Ovary (tissue), 9 donors: ENCODE results near the gene UQCR11. TPM values are rescaled to one million over a fixed set of nuclear protein-coding genes. Genes with fewer than 3 reads are reported as not detected.

Source experiments
- DNase-seq, 5 donors: peaks; one replicate each; pipeline ENCODE4 v3.0.0-alpha.2; 2019 to 2020
- H3K27ac ChIP-seq, 2 donors: fragments of 200-600 bp; one replicate each; pipeline versions ENCODE4 v1.5.1 to v1.8.0; 2019 to 2022
- H3K27me3 ChIP-seq: fragments of 200-600 bp; one replicate; pipeline ENCODE4 v1.8.0; 2022
- H3K36me3 ChIP-seq: fragments of 200-600 bp; sonication (generic); one replicate; pipeline ENCODE4 v1.5.1; 2019
- H3K4me1 ChIP-seq: one replicate; pipeline ENCODE4 v1.8.1; 2013; ENCODE audit warnings: mild to moderate bottlenecking, moderate library complexity; ENCODE audit not compliant: insufficient read depth
- H3K4me3 ChIP-seq: fragments of 200-600 bp; sonication (generic); one replicate; pipeline ENCODE4 v1.5.1; 2017
- H3K9me3 ChIP-seq, 2 donors: fragments of 200-600 bp in 1 of 2; sonication (generic) in 1 of 2; one replicate each; pipeline versions ENCODE4 v1.5.1 to v1.8.1; 2013 to 2019; ENCODE audit warnings: mild to moderate bottlenecking in 1 of 2, moderate library complexity in 1 of 2
- EP300 ChIP-seq: sonication (generic); formaldehyde crosslinking; IDR thresholded peaks from one replicate; pipeline ENCODE4 v1.6.1; 2017; ENCODE audit warnings: antibody characterized with exemption
- POLR2A ChIP-seq: fragments of 450-650 bp; IDR thresholded peaks from one replicate; pipeline ENCODE4 v1.6.1; 2017; ENCODE audit warnings: antibody characterized with exemption, mild to moderate bottlenecking, moderate library complexity
- WGBS, 3 donors: extraction: QIAGEN DNeasy Blood & Tissue Kit in 1 of 3; methylation state at CpG; one replicate each; pipeline versions ENCODE4 v1.1.5 to v1.1.7; 2013 to 2017; 5-methylcytosine and 5-hydroxymethylcytosine counted together
- intact Hi-C, 4 donors: fragments of 100-400 bp; cut with DNase I; formaldehyde crosslinking; loops; one replicate each; pipeline versions ENCODE4 v1.11.0 to v1.15.1; 2022 to 2023
- polyA plus RNA-seq, 2 donors: library from polyadenylated mRNA; stranded (reverse); fragments of 200-250 nt in 1 of 2; fragments of 350-450 nt in 1 of 2; fragmentation: Illumina TruSeq in 1 of 2; extraction: RNeasy Lipid Tissue Mini Kit (QIAGEN cat#74804) in 1 of 2; gene quantifications; one replicate each; pipeline ENCODE4 v1.2.3, GENCODE V29; 2013 to 2014
- total RNA-seq, 7 donors: library from RNA; depleted of rRNA in 2 of 7; stranded (reverse); fragments of >200 nt in 2 of 7; fragmentation: NEBNext Ultra II Directional in 3 of 7; extraction: Animal tissue kit (Norgen Biotek cat#: 25700) in 3 of 7; gene quantifications; one replicate each; pipeline versions ENCODE4 v1.1.0 to v1.2.4, GENCODE V29; 2016 to 2023
- TF ChIP-seq, protein P1 (sequence below), 3 donors: fragments of 450-650 bp in 2 of 3; fragments of 200-600 bp in 1 of 3; IDR thresholded peaks; one replicate each; pipeline versions ENCODE4 v1.5.1 to v1.8.0; 2016 to 2022; ENCODE audit warnings: antibody characterized with exemption in 3 of 3, mild to moderate bottlenecking in 1 of 3
- donor health status: DM: no; HTN: no; CAD: no; lungs with moderate emphysema.
- donor health status: DM: no; HTN: no; CAD: no.
- donor health status: Bipolar disorder and iron deficiency.
- donor health status: DM: yes; HTN: yes; CAD: no.
- donor health status: DM: no; HTN: no; CAD: no.
- donor health status: DM: yes; HTN: yes; CAD: no.

UQCR11 gene
- total and polyA plus RNA-seq, 9 donors = 39.5 to 132 (median 92.9) TPM

DNA sequence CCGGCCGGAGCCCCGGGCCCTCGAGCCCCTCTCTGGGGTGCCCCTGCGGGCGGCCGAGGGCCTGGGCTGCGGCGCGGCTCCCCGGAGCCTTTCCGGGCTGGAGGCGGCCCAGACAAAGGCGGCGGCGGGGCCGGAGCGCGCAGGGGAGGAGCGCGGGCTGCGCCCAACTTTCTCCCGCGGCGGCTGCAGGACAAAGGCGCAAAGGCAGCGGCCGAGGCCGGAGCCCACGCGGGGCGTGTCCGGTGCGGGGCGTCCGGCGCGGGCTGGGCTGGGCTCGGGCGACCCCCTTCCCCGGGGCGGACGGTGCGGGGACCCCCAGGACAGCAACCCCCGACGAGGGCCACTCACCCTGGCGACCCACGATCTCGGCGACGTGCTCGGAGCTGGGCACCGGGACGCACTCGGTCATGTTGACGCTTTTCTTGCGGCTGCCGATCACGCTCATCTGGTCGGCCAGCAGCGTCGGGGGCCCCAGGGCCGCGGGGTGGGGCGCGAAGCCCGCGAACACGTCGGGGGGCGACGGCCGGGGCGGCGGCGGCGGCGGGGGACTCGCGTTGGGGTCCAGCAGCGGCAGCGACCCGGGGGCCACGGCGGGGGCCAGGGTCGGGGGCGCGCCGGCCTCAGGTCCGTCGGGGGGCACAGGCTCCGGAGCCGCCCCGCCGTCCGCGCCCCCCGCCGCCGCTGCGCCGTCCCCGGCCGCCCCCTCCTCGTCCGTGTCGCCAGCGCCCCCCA is 38.0 kb downstream of the UQCR11 start:
- TF ChIP-seq POLR2A (no peak), EP300 (no peak)
- TF ChIP-seq, protein P1, sequence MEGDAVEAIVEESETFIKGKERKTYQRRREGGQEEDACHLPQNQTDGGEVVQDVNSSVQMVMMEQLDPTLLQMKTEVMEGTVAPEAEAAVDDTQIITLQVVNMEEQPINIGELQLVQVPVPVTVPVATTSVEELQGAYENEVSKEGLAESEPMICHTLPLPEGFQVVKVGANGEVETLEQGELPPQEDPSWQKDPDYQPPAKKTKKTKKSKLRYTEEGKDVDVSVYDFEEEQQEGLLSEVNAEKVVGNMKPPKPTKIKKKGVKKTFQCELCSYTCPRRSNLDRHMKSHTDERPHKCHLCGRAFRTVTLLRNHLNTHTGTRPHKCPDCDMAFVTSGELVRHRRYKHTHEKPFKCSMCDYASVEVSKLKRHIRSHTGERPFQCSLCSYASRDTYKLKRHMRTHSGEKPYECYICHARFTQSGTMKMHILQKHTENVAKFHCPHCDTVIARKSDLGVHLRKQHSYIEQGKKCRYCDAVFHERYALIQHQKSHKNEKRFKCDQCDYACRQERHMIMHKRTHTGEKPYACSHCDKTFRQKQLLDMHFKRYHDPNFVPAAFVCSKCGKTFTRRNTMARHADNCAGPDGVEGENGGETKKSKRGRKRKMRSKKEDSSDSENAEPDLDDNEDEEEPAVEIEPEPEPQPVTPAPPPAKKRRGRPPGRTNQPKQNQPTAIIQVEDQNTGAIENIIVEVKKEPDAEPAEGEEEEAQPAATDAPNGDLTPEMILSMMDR (IDR thresholded peaks at IDR 0.05) = no peak
- H3K27me3 ChIP-seq = no peaks in the 10 kb centered on the region
- 0 to 1% (median 1%) methylated on average over 50 to 108 of the region's 108 CpGs for whole genome bisulfite sequencing, 3 donors
- H3K4me3 ChIP-seq = peak overlapping the region; percentile 72
- no peaks in the 10 kb centered on the region for H3K36me3 ChIP-seq
- H3K27ac ChIP-seq = peak overlapping the region; percentile 87 to 90
- DNase-seq = peak in 2 of 5 donors; percentile 49 to 79
- intact Hi-C loops = no loop called here
- H3K4me1 ChIP-seq = peaks cover 6% of the 10 kb centered on the region
- H3K9me3 ChIP-seq = no peaks in the 10 kb centered on the region

- WGBS, 3 donors = 2 to 7% (median 3%) methylated on average over 28 to 42 of the region's 42 CpGs
- no peaks in the 10 kb centered on the region for H3K36me3 ChIP-seq
- intact Hi-C loops = no loop called here
These were observed 38.7 kb downstream of the UQCR11 start for GRCh38 chr19:1566392-1567115.

GRCh38 chr19:1563251-1563650 is 42.0 kb downstream of the UQCR11 start:
- Histone ChIP-seq H3K36me3 (no peaks in the 10 kb centered on the region), H3K9me3 (no peaks in the 10 kb centered on the region), H3K4me1 (peaks cover 6% of the 10 kb centered on the region), H3K27me3 (no peaks in the 10 kb centered on the region), H3K4me3 (no peak overlapping the region), H3K27ac (no peak overlapping the region)
- 81 to 87% (median 84%) methylated on average over 6 of the region's 6 CpGs for WGBS, 3 donors
- intact Hi-C loops = no loop called here
- TF ChIP-seq, protein P1 (IDR thresholded peaks at IDR 0.05) = no peak
- TF ChIP-seq EP300 (no peak), POLR2A (no peak)
- no peak for DNase-seq

More at GRCh38 chr19:1566392-1567115, 38.7 kb downstream of the UQCR11 start:
- Histone ChIP-seq H3K4me1 (peaks cover 6% of the 10 kb centered on the region), H3K9me3 (no peaks in the 10 kb centered on the region), H3K27me3 (no peaks in the 10 kb centered on the region), H3K4me3 (peak overlapping the region; percentile 72), H3K27ac (peak overlapping the region; percentile 87 to 90)
- TF ChIP-seq, protein P1 (IDR thresholded peaks at IDR 0.05) = no peak
- peak; percentile 52 for TF ChIP-seq POLR2A
- no peak for TF ChIP-seq EP300
- peak; percentile 77 to 85 (median 79) for DNase-seq

DNA sequence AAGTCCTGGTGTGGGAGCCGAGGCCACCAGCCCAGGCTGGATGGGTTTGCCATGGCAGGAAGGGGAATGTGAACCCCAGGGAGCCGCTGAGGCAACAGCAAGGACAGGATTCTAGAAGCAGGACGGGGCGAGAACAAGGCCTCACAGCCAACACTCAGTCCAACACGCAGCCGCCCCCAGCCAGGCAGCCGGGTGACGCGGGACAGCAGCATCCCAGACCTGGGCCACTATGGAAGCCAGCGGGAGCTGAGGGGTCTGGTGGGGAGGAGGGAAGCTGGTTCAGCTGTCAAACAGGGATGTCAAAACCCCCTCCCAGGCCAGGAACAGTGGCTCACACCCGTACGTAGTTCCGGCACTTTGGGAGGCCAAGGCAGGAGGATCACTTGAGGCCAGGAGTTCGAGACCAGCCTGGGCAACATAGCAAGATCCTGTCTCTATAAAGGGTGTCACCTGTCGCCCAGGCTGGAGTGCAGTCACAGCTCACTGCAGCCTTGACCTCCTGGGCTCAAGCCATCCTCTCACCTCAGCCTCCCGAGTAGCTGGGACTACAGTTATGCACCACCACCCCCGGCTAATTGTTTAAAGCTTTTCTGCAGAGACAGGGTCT is 43.9 kb downstream of the UQCR11 start:
- intact Hi-C loops = no loop called here
- no peak for TF ChIP-seq EP300
- TF ChIP-seq POLR2A = no peak
- TF ChIP-seq, protein P1 (IDR thresholded peaks at IDR 0.05) = no peak
- H3K27ac ChIP-seq = no peak overlapping the region
- no peaks in the 10 kb centered on the region for H3K27me3 ChIP-seq
- no peak overlapping the region for H3K4me3 ChIP-seq
- peaks cover 6% of the 10 kb centered on the region for H3K4me1 ChIP-seq
- 82 to 85% (median 84%) methylated on average over 17 of the region's 17 CpGs for WGBS, 3 donors
- H3K36me3 ChIP-seq = no peaks in the 10 kb centered on the region
- no peak for DNase-seq
- no peaks in the 10 kb centered on the region for H3K9me3 ChIP-seq
